Heart right ventricle (tissue), 16 donors: ENCODE results near the gene SLC5A2. TPM values are rescaled to one million over a fixed set of nuclear protein-coding genes. Genes with fewer than 3 reads are reported as not detected.
"Not testable (repeated sequence)": the region's sequence is repeated elsewhere in the genome, so short reads cannot be mapped to it uniquely, and the experiment has no call there.

Source experiments
- ATAC-seq, 8 donors: fragments of 200-7000 bp; cut with Tn5 transposase; one replicate each; pipeline ENCODE4 v1.9.1; 2020; ENCODE audit warnings: mild to moderate bottlenecking in 8 of 8, moderate library complexity in 8 of 8, moderate number of reproducible peaks in 1 of 8
- DNase-seq, 2 donors: peaks; one replicate each; pipeline ENCODE4 v3.0.0-alpha.2; 2020
- H3K27ac ChIP-seq, 10 donors: fragments of 200-600 bp; sonication (generic) in 2 of 10; one replicate each; pipeline versions ENCODE4 v1.5.0 to v1.8.0; 2020 to 2022; ENCODE audit warnings: mild to moderate bottlenecking in 3 of 10
- H3K27me3 ChIP-seq, 7 donors: fragments of 200-600 bp; one replicate each; pipeline ENCODE4 v1.8.0; 2021 to 2022; ENCODE audit warnings: mild to moderate bottlenecking in 2 of 7
- H3K36me3 ChIP-seq, 9 donors: fragments of 200-600 bp; sonication (generic) in 1 of 9; one replicate each; pipeline versions ENCODE4 v1.5.0 to v1.8.0; 2020 to 2022; ENCODE audit warnings: mild to moderate bottlenecking in 2 of 9
- H3K4me1 ChIP-seq, 9 donors: fragments of 200-600 bp; sonication (generic) in 1 of 9; one replicate each; pipeline versions ENCODE4 v1.5.0 to v1.8.0; 2020 to 2022; ENCODE audit warnings: mild to moderate bottlenecking in 4 of 9
- H3K4me3 ChIP-seq, 10 donors: fragments of 200-600 bp; sonication (generic) in 2 of 10; one replicate each; pipeline versions ENCODE4 v1.5.0 to v1.8.0; 2020 to 2022; ENCODE audit warnings: mild to moderate bottlenecking in 7 of 10, moderate library complexity in 2 of 10
- H3K9me3 ChIP-seq, 11 donors: fragments of 200-600 bp in 10 of 11; sonication (generic) in 2 of 11; one replicate each; pipeline versions ENCODE4 v1.5.0 to v1.8.0; 2013 to 2022; ENCODE audit warnings: mild to moderate bottlenecking in 2 of 11, control low read depth in 1 of 11, moderate library complexity in 1 of 11
- CTCF ChIP-seq, 9 donors: fragments of 200-600 bp; sonication (generic) in 2 of 9; IDR thresholded peaks; one replicate each; pipeline versions ENCODE4 v1.5.0 to v1.8.0; 2021 to 2022; ENCODE audit warnings: antibody characterized with exemption in 9 of 9, mild to moderate bottlenecking in 5 of 9, moderate library complexity in 1 of 9
- WGBS, 2 donors: extraction: QIAGEN DNeasy Blood & Tissue Kit; methylation state at CpG; one replicate each; pipeline ENCODE4 v1.1.7; 2013; ENCODE audit warnings: inconsistent platforms in 1 of 2; 5-methylcytosine and 5-hydroxymethylcytosine counted together
- intact Hi-C, 10 donors: fragments of 100-400 bp; cut with DNase I; formaldehyde crosslinking; loops; one replicate each; pipeline versions ENCODE4 v1.11.1 to v1.14.2; 2022
- long read RNA-seq, 3 donors: library from polyadenylated mRNA; unstranded; transcript quantifications; one replicate each; pipeline ENCODE4 v2.0.0, GENCODE V29; 2020 to 2021
- polyA plus RNA-seq, 2 donors: library from polyadenylated mRNA; stranded (reverse); fragments of 200-250 nt; gene quantifications; one replicate each; pipeline ENCODE4 v1.2.3, GENCODE V29; 2013
- total RNA-seq, 10 donors: library from RNA; stranded (reverse); fragmentation: NEBNext Ultra II Directional in 3 of 10; extraction: Animal tissue kit (Norgen Biotek cat#: 25700) in 3 of 10; gene quantifications; one replicate each; pipeline versions ENCODE4 v1.2.1 to v1.2.4, GENCODE V29; 2021 to 2023
- donor health status: Arrhythmogenic right ventricular cardiomyopathy.
- donor health status: ischemic (EF 13 %, LVEDD 7.1; RV severe dilation, severe dysfunction).
- donor health status: healthy with polysubstance abuse.
- donor health status: DM: no; HTN: yes; CAD: no.
- donor health status: DM: no; HTN: no; CAD: no.
- donor health status: ischemic (EF 25% LVEDD 6.9; RV normal size, moderate dysfunction).
- donor health status: ischemic (EF 25% LVEDD 5.7; RV mildly dilated, moderate dysfunction).
- donor health status: healthy.
- donor health status: DM: yes; HTN: yes; CAD: no.
- donor health status: Ischemic cardiomyopathy.
- donor health status: ischemic (EF 35%, LVEDD 5.7; RV mildly dilated, moderate dysfunction).
- donor health status: nonischemic (EF 11% LVEDD 7.7; RV severe dilation, severe dysfunction).
- donor health status: DM: yes; HTN: yes; CAD: no.
- donor health status: PGD.
- donor health status: ischemic (EF 29% LVEDD 5.4; RV normal size, mild dysfunction).
- donor health status: nonischemic (EF 23%, LVEDD 6.1; RV moderate dilation, normal function).

SLC5A2 gene
- total RNA-seq (not detected), polyA plus RNA-seq (1 to 10 TPM in 1 of 2 donors, under 1 TPM in 1; 0.77 to 1.9 TPM)
- long read RNA-seq, donor 1, result 0 reads
- long read RNA-seq, donor 2, result 0 reads
- long read RNA-seq, donor 3, partial matches to known transcripts, result 0 of 2 reads
- long read RNA-seq, donor 3, other reads (novel, unspliced or antisense), result 2 of 2 reads

DNA sequence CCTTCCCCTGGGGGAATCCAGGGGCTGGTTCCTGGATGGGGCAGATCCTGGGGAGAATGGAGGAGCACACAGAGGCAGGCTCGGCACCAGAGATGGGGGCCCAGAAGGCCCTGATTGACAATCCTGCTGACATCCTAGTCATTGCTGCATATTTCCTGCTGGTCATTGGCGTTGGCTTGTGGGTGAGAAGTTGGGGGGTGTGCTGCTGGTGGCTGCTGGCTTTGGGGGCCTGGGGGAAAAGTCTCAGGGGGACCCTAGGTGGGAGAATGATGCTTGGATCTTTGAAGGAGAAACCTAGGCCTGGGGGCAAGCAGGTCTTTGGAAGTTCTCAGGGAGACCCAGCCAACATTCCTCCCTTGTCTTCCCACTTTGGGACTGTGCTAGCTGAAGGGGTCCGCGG is at the start of gene SLC5A2:
TSS of gene SLC5A2 (plus strand) at position 43 of the 400 bp plus-strand sequence. CDS start at position 57, 14 bp downstream.
- no peak for TF ChIP-seq CTCF (IDR thresholded peaks at IDR 0.05)
- intact Hi-C loops, result loop anchor here in 1 of 10 donors (10.0 kb wide), 1 partner anchor 222 kb away; no protein-coding TSS in a partner anchor
- DNase-seq, result no peak

GRCh38 chr16:31435341-31436220 is 47.3 kb upstream of the SLC5A2 start:
- Histone ChIP-seq H3K27ac (no peak overlapping the region), H3K9me3 (no peaks in the 10 kb centered on the region), H3K36me3 (peaks cover 0 to 4% (median 0%) of the 10 kb centered on the region in 9 donors), H3K4me1 (peaks cover 0 to 38% (median 4%) of the 10 kb centered on the region in 9 donors), H3K27me3 (no peaks in the 10 kb centered on the region), H3K4me3 (no peak overlapping the region)
- no peak for TF ChIP-seq CTCF (IDR thresholded peaks at IDR 0.05)
- peak in 1 of 8 donors; percentile 36 for ATAC-seq
- DNase-seq, result no peak
- 92 to 94% methylated on average over 47 of the region's 47 CpGs for WGBS, 2 donors
- intact Hi-C loops, result no loop called here

More for the DNA sequence above, at the start of gene SLC5A2:
- ATAC-seq, result no peak
- Histone ChIP-seq H3K9me3 (no peaks in the 10 kb centered on the region), H3K4me3 (no peak within 1 kb of the TSS), H3K36me3 (peaks cover 0 to 6% (median 0%) of the 10 kb centered on the region in 9 donors), H3K27ac (no peak within 1 kb of the TSS), H3K27me3 (peaks cover 0 to 28% (median 11%) of the 10 kb centered on the region in 7 donors), H3K4me1 (peaks cover 2 to 28% (median 18%) of the 10 kb centered on the region in 9 donors)
- whole genome bisulfite sequencing, 2 donors, result 91 to 94% methylated on average over 4 of the region's 4 CpGs

DNA sequence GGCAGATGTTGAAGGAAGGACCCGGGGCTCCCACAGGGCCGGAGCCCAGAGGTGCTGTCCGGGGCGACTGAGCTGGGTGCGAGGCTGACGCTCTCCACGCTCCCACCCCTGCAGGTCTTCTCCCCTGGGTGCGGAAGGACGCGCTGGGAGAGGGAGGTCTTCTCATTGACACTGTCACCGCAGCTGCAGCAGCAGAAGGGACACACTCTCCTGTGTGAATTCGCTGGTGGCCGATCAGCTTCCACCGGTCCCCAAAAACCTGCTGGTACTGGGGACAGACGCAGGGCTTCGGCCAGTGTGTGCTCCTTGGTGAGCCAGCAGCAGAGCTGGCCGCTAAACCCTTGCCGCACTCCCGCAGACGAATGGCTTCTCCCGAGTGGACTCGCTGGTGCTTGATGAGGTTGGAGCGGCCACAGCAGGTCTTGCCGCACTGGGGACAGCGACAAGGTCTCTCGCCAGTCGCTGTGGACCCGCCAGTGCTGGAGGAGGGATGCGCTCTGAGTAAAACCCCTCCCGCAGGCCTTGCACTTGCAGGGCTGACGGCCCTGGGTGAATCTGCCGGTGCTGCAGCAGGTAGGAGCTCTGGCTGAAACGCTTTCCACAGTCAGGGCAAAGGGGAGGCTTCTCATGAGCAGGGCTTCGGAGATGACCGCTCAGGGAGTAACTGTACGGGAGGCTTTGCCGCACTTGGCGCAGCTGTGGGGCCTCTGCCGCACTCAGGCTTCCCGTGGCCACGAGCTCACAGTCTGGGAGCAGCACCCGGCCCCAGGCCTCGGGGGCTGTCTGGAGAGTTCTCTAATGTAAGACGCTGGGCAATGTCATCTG is 46.5 kb upstream of the SLC5A2 start:
- Histone ChIP-seq H3K36me3 (peaks cover 0 to 4% (median 0%) of the 10 kb centered on the region in 9 donors), H3K4me1 (peaks cover 0 to 39% (median 4%) of the 10 kb centered on the region in 9 donors), H3K27ac (no peak overlapping the region), H3K9me3 (no peaks in the 10 kb centered on the region), H3K4me3 (no peak overlapping the region), H3K27me3 (no peaks in the 10 kb centered on the region)
- TF ChIP-seq CTCF (IDR thresholded peaks at IDR 0.05), result no peak
- intact Hi-C loops, result no loop called here
- DNase-seq (no peak), ATAC-seq (no peak)
- WGBS, 2 donors, result 92% methylated on average over 44 of the region's 44 CpGs

DNA sequence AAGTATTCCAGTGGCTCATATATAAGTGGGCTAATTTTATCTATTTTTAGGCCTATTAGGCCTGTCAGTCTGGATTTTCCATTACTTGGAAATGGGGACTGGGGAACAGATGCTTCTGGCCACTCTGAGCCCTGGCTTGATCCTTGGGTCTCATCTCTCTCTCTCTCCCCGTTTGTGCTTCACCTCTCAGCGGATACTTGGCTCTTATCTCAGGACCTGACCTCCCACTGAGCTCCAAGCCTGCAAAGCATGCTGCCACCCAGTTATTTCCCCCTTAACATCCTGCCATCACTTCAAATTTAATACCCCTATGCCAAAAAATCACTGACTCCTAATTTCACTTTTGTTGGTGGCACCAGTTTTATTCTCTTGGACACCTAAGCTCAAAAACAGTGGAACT is 44.5 kb upstream of the SLC5A2 start:
- WGBS, 2 donors, result 30 to 39% methylated on average over 2 of the region's 2 CpGs
- Histone ChIP-seq H3K4me1 (peaks cover 0 to 42% (median 12%) of the 10 kb centered on the region in 9 donors), H3K27me3 (no peaks in the 10 kb centered on the region), H3K27ac (peak overlapping the region in 2 of 10 donors; percentile 0 to 45), H3K9me3 (no peaks in the 10 kb centered on the region), H3K4me3 (no peak overlapping the region), H3K36me3 (peaks cover 0 to 4% (median 0%) of the 10 kb centered on the region in 9 donors)
- ATAC-seq (no peak), DNase-seq (no peak)
- intact Hi-C loops, result no loop called here
- TF ChIP-seq CTCF (IDR thresholded peaks at IDR 0.05), result no peak

- H3K27ac ChIP-seq, DNase-seq, H3K36me3 ChIP-seq, H3K4me3 ChIP-seq, intact Hi-C loops, H3K9me3 ChIP-seq, ATAC-seq, H3K27me3 ChIP-seq: not testable (repeated sequence)
- WGBS, 2 donors, result 60 to 62% methylated on average over 3 of the region's 4 CpGs
- H3K4me1 ChIP-seq, result peaks cover 0 to 37% (median 12%) of the 10 kb centered on the region in 9 donors
Observed at GRCh38 chr16:31439023-31439422, 43.9 kb upstream of the SLC5A2 start.
